GM23338 (cell line): ENCODE results near the gene CYSLTR1. TPM values are rescaled to one million over a fixed set of nuclear protein-coding genes. Genes with fewer than 3 reads are reported as not detected.

Experiments used
- ATAC-seq: fragments of 200-7000 bp; cut with Tn5 transposase; 3 replicates; pipeline ENCODE4 v1.9.1; 2020
- DNase-seq: peaks from one replicate; pipeline ENCODE4 v3.0.0-alpha.2; 2015; ENCODE audit warnings: low spot score
- H2AFZ ChIP-seq: fragments of 200-600 bp; sonication (generic); 2 replicates; pipeline ENCODE4 v1.8.0; 2016; ENCODE audit warnings: antibody characterized with exemption, mild to moderate bottlenecking, moderate library complexity
- H3F3A ChIP-seq: fragments of 200-600 bp; sonication (generic); replicated peaks from 2 replicates; pipeline ENCODE4 v1.8.0; 2017; ENCODE audit warnings: antibody characterized with exemption, mixed run types, low read depth
- H3K27ac ChIP-seq: fragments of 200-600 bp; sonication (generic); 2 replicates; pipeline ENCODE4 v1.6.1; 2016; ENCODE audit warnings: low read depth
- H3K27me3 ChIP-seq: fragments of 200-600 bp; sonication (generic); 2 replicates; pipeline ENCODE4 v1.8.0; 2016; ENCODE audit warnings: mild to moderate bottlenecking, mixed run types, moderate library complexity; ENCODE audit not compliant: insufficient read depth
- H3K36me3 ChIP-seq: fragments of 200-600 bp; sonication (generic); 2 replicates; pipeline ENCODE4 v1.8.0; 2016; ENCODE audit warnings: mild to moderate bottlenecking; ENCODE audit not compliant: insufficient read depth
- H3K4me1 ChIP-seq: fragments of 200-600 bp; sonication (generic); 2 replicates; pipeline ENCODE4 v1.8.0; 2016; ENCODE audit warnings: mild to moderate bottlenecking, moderate library complexity; ENCODE audit not compliant: insufficient read depth
- H3K4me2 ChIP-seq: fragments of 200-600 bp; sonication (generic); 2 replicates; pipeline ENCODE4 v1.7.1; 2017; ENCODE audit warnings: mixed run types
- H3K4me3 ChIP-seq: fragments of 200-600 bp; sonication (generic); 2 replicates; pipeline ENCODE4 v1.6.1; 2016; ENCODE audit warnings: mixed run types
- H3K79me2 ChIP-seq: fragments of 200-600 bp; sonication (generic); replicated peaks from 2 replicates; pipeline ENCODE4 v1.8.0; 2017; ENCODE audit warnings: mild to moderate bottlenecking; ENCODE audit not compliant: insufficient read depth
- H3K9me2 ChIP-seq: fragments of 200-600 bp; sonication (generic); 2 replicates; pipeline ENCODE4 v1.8.0; 2017; ENCODE audit not compliant: insufficient read depth
- H4K20me1 ChIP-seq: fragments of 200-600 bp; sonication (generic); replicated peaks from 2 replicates; pipeline ENCODE4 v1.8.0; 2017; ENCODE audit warnings: mild to moderate bottlenecking; ENCODE audit not compliant: insufficient read depth
- H3K27ac Mint-ChIP-seq: 2 replicates; pipeline ENCODE4 v1.8.0; 2020; ENCODE audit warnings: inconsistent platforms, mild to moderate bottlenecking, moderate library complexity, mixed read lengths
- H3K27me3 Mint-ChIP-seq: 3 replicates; pipeline ENCODE4 v1.8.0; 2022; ENCODE audit warnings: low read depth, mild to moderate bottlenecking, moderate library complexity, mixed read lengths, inconsistent platforms; ENCODE audit not compliant: insufficient read depth, poor library complexity
- H3K36me3 Mint-ChIP-seq: 3 replicates; pipeline ENCODE4 v1.8.0; 2021; ENCODE audit warnings: low read depth, mild to moderate bottlenecking, inconsistent platforms, moderate library complexity, mixed read lengths
- H3K4me1 Mint-ChIP-seq: 3 replicates; pipeline ENCODE4 v1.8.0; 2020; ENCODE audit warnings: mild to moderate bottlenecking, inconsistent platforms, mixed read lengths
- H3K4me3 Mint-ChIP-seq: 3 replicates; pipeline ENCODE4 v1.8.0; 2021; ENCODE audit warnings: moderate library complexity, mild to moderate bottlenecking, inconsistent platforms, mixed read lengths
- H3K9me3 Mint-ChIP-seq: 3 replicates; pipeline ENCODE4 v1.8.0; 2020; ENCODE audit warnings: moderate library complexity, mild to moderate bottlenecking, inconsistent platforms, mixed read lengths
- EZH2phosphoT487 ChIP-seq: fragments of 200-600 bp; sonication (generic); IDR thresholded peaks from one replicate; pipeline ENCODE4 v1.8.1; 2018; ENCODE audit warnings: antibody characterized with exemption; ENCODE audit not compliant: unreplicated experiment
- JUNB ChIP-seq: IDR thresholded peaks from one replicate; pipeline ENCODE4 v1.6.1; 2016; ENCODE audit warnings: antibody characterized with exemption; ENCODE audit not compliant: unreplicated experiment
- POLR2AphosphoS5 ChIP-seq: IDR thresholded peaks from 2 replicates; pipeline ENCODE4 v1.6.1; 2016; ENCODE audit warnings: antibody characterized with exemption, low read depth
- STAT1 ChIP-seq: IDR thresholded peaks from one replicate; pipeline ENCODE4 v1.6.1; 2016; ENCODE audit warnings: antibody characterized with exemption; ENCODE audit not compliant: unreplicated experiment
- ZNF462 ChIP-seq: fragments of 250-450 bp; sonication (Bioruptor Pico); IDR thresholded peaks from 2 replicates; pipeline ENCODE4 v1.5.0; 2020; ENCODE audit warnings: mild to moderate bottlenecking, moderate library complexity
- polyA plus RNA-seq: library from polyadenylated mRNA; unstranded; fragments of >200 nt; fragmentation: Nextera tagmentation; extraction: Ambion mirVana; gene quantifications from 2 replicates; pipeline ENCODE4 v1.2.1, GENCODE V29; 2016
- total RNA-seq: library from RNA; depleted of rRNA; stranded (reverse); fragments of >200 nt; shearing (Covaris generic); gene quantifications from 2 replicates; pipeline ENCODE4 v1.2.3, GENCODE V29; 2014

The CYSLTR1 gene
- total and polyA plus RNA-seq, 2 experiments from 2014 or later: not detected

GRCh38 chrX:78357342-78358055, 30.1 kb upstream of the CYSLTR1 start:
- Mint-ChIP-seq H3K4me3 (no peak overlapping the region), H3K9me3 (no peaks in the 10 kb centered on the region; the same call in 2 of the 3 replicates)
- TF ChIP-seq STAT1 (no peak), EZH2phosphoT487 (no peak)

GRCh38 chrX:78333521-78333920, 6.1 kb upstream of the CYSLTR1 start:
- Histone ChIP-seq H3F3A (no peaks in the 10 kb centered on the region), H3K4me1 (no peaks in the 10 kb centered on the region), H3K4me3 (no peak overlapping the region), H2AFZ (no peak overlapping the region), H3K4me2 (no peak overlapping the region), H4K20me1 (no peaks in the 10 kb centered on the region), H3K36me3 (no peaks in the 10 kb centered on the region), H3K27me3 (no peaks in the 10 kb centered on the region), H3K79me2 (no peaks in the 10 kb centered on the region), H3K27ac (no peak overlapping the region), H3K9me2 (no peaks in the 10 kb centered on the region)
- TF ChIP-seq JUNB: no peak
- TF ChIP-seq POLR2AphosphoS5: no peak
- no peak for TF ChIP-seq EZH2phosphoT487
- no peak for TF ChIP-seq ZNF462
- Mint-ChIP-seq H3K27me3 (no peaks in the 10 kb centered on the region), H3K36me3 (no peaks in the 10 kb centered on the region), H3K4me1 (peaks cover 12% of the 10 kb centered on the region), H3K9me3 (no peaks in the 10 kb centered on the region), H3K4me3 (no peak overlapping the region), H3K27ac (no peak overlapping the region)
- peak; percentile 4 for DNase-seq
- ATAC-seq: no peak

More at GRCh38 chrX:78357342-78358055, 30.1 kb upstream of the CYSLTR1 start:
- Histone ChIP-seq H3K27ac (no peak overlapping the region), H3K79me2 (no peaks in the 10 kb centered on the region), H3K27me3 (no peaks in the 10 kb centered on the region), H3K4me2 (no peak overlapping the region), H3F3A (no peaks in the 10 kb centered on the region), H2AFZ (no peak overlapping the region), H3K36me3 (no peaks in the 10 kb centered on the region), H3K4me3 (no peak overlapping the region), H3K4me1 (no peaks in the 10 kb centered on the region), H4K20me1 (no peaks in the 10 kb centered on the region), H3K9me2 (no peaks in the 10 kb centered on the region)
- ATAC-seq (no peak), DNase-seq (peak; percentile 0)
- no peak overlapping the region for H3K27ac Mint-ChIP-seq
- H3K36me3 Mint-ChIP-seq: no peaks in the 10 kb centered on the region
- H3K4me1 Mint-ChIP-seq: no peaks in the 10 kb centered on the region
- peaks cover 2% of the 10 kb centered on the region for H3K27me3 Mint-ChIP-seq
